Fibroblast of the aortic adventitia (primary cell): ENCODE measurements around the gene CCDC57. TPM values are rescaled to one million over a fixed set of nuclear protein-coding genes. Genes with fewer than 3 reads are reported as not detected.
A peak's percentile ranks its signal among the peaks of the same experiment; 100 is the strongest.

Experiments used
- DNase-seq: peaks from one replicate; pipeline ENCODE4 v3.0.0-alpha.2; 2010; ENCODE audit warnings: low read depth
- H3K4me3 ChIP-seq: 2 replicates; pipeline ENCODE4 v1.5.1; 2011; ENCODE audit warnings: low read depth, mild to moderate bottlenecking, control low read depth, low read length, moderate library complexity
- total RNA-seq: library from RNA; depleted of rRNA; stranded (reverse); fragments of >200 nt; gene quantifications from 2 replicates; pipeline ENCODE4 v1.2.3, GENCODE V29; 2012; ENCODE audit warnings: low replicate concordance
- TF ChIP-seq, protein P1 (sequence below): IDR thresholded peaks from 2 replicates; pipeline ENCODE4 v1.5.1; 2011; ENCODE audit warnings: mild to moderate bottlenecking, low read length, control low read depth, inconsistent platforms; ENCODE audit not compliant: insufficient read depth

Gene CCDC57
- total RNA-seq, 1 donor: 15.2 TPM

DNA sequence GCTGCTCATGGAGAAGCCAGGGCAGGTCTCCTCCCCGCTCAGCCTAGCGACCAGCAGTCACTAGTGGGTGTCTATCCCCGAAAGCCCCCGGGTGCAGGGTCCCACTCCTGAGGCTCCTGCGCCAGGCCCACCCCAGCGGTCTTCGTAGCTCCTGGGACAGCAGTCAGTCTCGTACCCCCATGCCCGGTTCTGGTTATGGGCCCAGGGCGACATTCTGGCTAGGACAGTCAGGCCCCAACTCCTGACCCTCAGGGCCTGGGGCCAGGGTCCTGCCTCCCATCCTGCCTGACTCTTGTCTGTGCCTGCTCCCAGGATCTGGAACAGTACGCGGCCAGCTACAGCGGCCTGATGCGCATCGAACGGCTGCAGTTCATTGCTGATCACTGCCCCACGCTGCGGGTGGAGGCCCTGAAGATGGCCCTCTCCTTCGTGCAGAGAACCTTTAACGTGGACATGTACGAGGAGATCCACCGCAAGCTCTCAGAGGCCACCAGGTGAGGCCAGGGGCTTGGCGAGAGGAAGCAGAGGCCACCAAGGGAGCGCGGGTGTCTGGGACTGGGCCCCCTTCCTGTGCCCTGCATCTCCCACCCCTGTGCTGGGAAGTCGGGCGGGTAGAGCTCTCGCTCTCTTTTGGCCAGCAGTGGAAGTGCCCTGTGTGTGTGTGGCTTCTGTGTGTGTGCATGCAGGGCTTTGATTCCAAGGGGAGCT lies 158.9 kb downstream of the CCDC57 start:
- DNase-seq: no peak
- H3K4me3 ChIP-seq: peak overlapping the region; percentile 80

DNA sequence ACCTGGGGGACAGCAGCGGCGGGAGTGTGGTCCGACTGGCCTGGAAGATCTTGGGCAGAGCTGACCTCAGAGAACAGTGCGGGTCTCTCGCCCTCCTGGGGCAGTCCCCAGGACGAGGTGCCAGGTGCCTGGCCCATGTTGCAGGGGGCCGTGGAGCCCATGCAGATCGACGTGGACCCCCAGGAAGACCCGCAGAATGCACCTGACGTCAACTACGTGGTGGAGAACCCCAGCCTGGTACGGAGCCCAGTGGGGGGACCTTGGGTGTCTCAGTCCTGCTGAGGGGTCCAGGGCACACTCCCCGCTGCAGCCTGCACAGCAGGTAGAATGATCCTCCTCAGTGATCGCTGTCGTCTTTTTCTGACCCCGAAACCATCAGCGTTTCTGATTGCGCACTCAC lies 159.5 kb downstream of the CCDC57 start:
- no peak for DNase-seq

More for the DNA sequence above, 158.9 kb downstream of the CCDC57 start:
- TF ChIP-seq, protein P1, sequence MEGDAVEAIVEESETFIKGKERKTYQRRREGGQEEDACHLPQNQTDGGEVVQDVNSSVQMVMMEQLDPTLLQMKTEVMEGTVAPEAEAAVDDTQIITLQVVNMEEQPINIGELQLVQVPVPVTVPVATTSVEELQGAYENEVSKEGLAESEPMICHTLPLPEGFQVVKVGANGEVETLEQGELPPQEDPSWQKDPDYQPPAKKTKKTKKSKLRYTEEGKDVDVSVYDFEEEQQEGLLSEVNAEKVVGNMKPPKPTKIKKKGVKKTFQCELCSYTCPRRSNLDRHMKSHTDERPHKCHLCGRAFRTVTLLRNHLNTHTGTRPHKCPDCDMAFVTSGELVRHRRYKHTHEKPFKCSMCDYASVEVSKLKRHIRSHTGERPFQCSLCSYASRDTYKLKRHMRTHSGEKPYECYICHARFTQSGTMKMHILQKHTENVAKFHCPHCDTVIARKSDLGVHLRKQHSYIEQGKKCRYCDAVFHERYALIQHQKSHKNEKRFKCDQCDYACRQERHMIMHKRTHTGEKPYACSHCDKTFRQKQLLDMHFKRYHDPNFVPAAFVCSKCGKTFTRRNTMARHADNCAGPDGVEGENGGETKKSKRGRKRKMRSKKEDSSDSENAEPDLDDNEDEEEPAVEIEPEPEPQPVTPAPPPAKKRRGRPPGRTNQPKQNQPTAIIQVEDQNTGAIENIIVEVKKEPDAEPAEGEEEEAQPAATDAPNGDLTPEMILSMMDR: no peak

DNA sequence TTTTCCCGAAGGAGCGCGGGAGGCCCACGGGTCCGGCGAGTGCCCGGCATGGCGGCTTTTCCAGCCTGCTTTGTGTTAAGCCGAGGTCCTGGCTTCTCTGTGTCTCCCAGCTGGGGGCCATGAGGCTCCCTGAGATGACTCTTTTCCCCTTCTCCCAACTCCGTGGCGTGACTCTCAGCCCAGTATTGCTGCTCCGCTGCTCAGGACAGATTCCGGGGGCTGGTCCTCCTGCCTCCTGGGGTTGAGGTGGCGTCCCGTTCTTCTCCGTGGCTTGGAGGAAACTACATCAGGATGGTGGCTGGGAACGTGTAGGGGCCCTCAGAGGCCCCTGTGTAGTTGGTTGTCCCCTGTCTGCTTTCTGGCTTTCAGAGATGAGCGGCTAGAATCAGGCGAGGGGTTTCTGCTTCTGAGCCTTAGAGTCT lies 160.0 kb downstream of the CCDC57 start:
- TF ChIP-seq, protein P1: no peak
- DNase-seq: no peak
- H3K4me3 ChIP-seq: peak overlapping the region; percentile 80

More for the DNA sequence above, 159.5 kb downstream of the CCDC57 start:
- H3K4me3 ChIP-seq: peak overlapping the region; percentile 80
- TF ChIP-seq, protein P1: no peak

- peak within 1 kb of the TSS; percentile 80 for H3K4me3 ChIP-seq
- peak; percentile 34 for DNase-seq
- TF ChIP-seq, protein P1: no peak
These were observed 160.6 kb downstream of the CCDC57 start, which contains the start of the genes GPS1 and RFNG for GRCh38 chr17:82051776-82052637. Gene GPS1, plus strand, starts transcription at chr17:82051898. Its CDS starts 34 bp downstream, at chr17:82051932. Gene RFNG, minus strand, starts transcription at chr17:82051811. Its CDS starts 45 bp downstream, at chr17:82051766.

Other genes with a start within 250 kb of the CCDC57 start
- 23.6 and 37.0 TPM in 2 replicates for gene ASPSCR1, start 235.2 kb downstream of the CCDC57 start, total RNA-seq
- gene CENPX, start 190.0 kb downstream of the CCDC57 start, total RNA-seq: 27.6 and 41.8 TPM in 2 replicates
- gene LRRC45, start 189.5 kb downstream of the CCDC57 start, total RNA-seq: 15.5 and 22.0 TPM in 2 replicates
- gene RAC3, start 181.2 kb downstream of the CCDC57 start, total RNA-seq: 6.2 and 13.5 TPM in 2 replicates
- gene DCXR, start 175.1 kb downstream of the CCDC57 start, total RNA-seq: 29.3 and 101 TPM in 2 replicates
- gene RFNG, start 161.0 kb downstream of the CCDC57 start, total RNA-seq: 32.0 and 33.3 TPM in 2 replicates
- 77.5 and 85.5 TPM in 2 replicates for gene GPS1, start 160.9 kb downstream of the CCDC57 start, total RNA-seq
- gene DUS1L, start 147.0 kb downstream of the CCDC57 start, total RNA-seq: 33.8 and 62.3 TPM in 2 replicates
- 65.2 and 100 TPM in 2 replicates for gene FASN, start 114.6 kb downstream of the CCDC57 start, total RNA-seq
- gene SLC16A3, start 16.2 kb upstream of the CCDC57 start, total RNA-seq: 13.0 and 44.6 TPM in 2 replicates
- gene CSNK1D, start 60.9 kb upstream of the CCDC57 start, total RNA-seq: 28.9 and 52.7 TPM in 2 replicates
- gene CD7, start 104.8 kb upstream of the CCDC57 start, total RNA-seq: not detected in 2 replicates
- gene SECTM1, start 120.9 kb upstream of the CCDC57 start, total RNA-seq: 9.8 and 34.2 TPM in 2 replicates
- not detected in 2 replicates for gene TEX19, start 146.4 kb upstream of the CCDC57 start, total RNA-seq
- not detected in 2 replicates for gene UTS2R, start 158.9 kb upstream of the CCDC57 start, total RNA-seq
- gene HEXD, start 205.5 kb upstream of the CCDC57 start, total RNA-seq: 9.4 and 30.0 TPM in 2 replicates
- 18.7 and 80.2 TPM in 2 replicates for gene OGFOD3, start 205.7 kb upstream of the CCDC57 start, total RNA-seq
- gene CYBC1, start 237.9 kb upstream of the CCDC57 start, total RNA-seq: 46.4 and 119 TPM in 2 replicates
- 27.9 and 35.0 TPM in 2 replicates for gene NARF, start 245.9 kb upstream of the CCDC57 start, total RNA-seq